Stimulated activated CD4-positive, alpha-beta T cell treated with anti-CD3 and anti-CD28 coated beads, TNF-alpha, amount 100 ng/mL, for 24 hours (primary cell): ENCODE measurements around the gene NELFE.
"Not testable (repeated sequence)": the region's sequence is repeated elsewhere in the genome, so short reads cannot be mapped to it uniquely, and the experiment has no call there.

Experiments used
- DNase-seq, 3 experiments: peaks; one replicate each; pipeline ENCODE4 v3.0.0-alpha.2; 2020; ENCODE audit warnings: low read depth in 3 of 3

The NELFE gene

DNA sequence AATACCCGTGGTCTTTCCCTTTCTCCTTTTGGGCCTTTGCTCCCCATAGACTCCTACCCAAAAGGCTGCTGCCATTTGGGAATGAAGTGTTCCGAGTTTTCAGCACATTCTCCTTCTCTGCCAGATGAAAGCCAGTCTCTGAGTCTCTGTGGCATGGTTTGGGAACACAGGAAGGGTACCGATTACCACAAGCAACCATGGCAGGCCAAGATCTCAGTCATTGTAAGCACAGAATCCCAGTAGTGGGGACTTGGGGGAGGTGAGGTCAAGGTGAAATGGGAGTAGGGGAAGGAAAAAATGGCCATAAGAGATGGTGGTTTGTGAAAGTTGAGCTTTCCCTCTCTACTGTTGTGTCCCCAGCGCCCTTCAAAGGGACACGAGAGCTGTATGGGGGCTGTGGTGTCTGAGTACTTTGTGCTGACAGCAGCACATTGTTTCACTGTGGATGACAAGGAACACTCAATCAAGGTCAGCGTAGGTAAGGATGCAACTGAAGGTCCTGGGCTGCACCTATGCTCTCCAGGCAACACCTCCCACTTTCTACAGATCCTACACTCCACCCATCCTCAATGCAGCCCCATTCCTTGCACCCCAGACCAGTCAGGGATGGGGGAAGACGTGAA is 8.7 kb downstream of the NELFE start:
- DNase-seq: no peak

DNA sequence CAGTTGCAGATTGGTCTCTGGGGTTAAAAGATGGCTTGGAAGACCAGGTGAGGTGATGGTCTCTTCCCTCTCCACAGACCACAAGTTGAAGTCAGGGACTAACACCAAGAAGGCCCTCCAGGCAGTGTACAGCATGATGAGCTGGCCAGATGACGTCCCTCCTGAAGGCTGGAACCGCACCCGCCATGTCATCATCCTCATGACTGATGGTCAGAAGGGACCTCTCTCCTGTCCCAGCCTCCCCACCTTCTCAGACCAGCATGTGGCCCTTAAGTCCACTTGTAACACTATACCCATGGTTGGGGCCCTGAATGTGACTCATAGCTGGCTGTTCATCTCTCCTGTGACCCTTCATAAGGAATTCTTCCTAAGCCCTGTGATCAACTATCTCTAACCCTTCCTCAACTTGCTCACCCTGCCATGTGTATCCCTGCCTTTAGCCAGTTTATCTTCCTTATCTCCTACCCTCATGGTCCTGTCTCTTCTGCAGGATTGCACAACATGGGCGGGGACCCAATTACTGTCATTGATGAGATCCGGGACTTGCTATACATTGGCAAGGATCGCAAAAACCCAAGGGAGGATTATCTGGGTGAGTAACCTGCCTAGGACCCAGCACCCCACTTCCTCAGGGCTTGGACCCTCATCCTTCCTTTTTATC is 9.9 kb downstream of the NELFE start:
- no peak for DNase-seq

DNA sequence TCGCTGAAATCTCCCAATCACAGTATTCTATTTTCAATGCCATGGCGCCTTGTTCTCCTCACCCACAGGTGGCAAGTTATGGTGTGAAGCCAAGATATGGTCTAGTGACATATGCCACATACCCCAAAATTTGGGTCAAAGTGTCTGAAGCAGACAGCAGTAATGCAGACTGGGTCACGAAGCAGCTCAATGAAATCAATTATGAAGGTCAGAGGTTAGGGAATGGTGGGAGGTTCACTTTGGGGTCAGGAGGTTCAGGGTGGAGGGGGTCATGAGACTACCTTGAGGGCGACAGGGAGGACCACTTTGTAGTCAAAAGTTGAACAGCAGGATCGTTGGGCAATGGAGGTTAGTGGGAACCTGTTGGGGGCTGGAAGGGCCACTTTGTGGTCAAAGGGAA is 10.5 kb downstream of the NELFE start:
- DNase-seq: no peak

DNA sequence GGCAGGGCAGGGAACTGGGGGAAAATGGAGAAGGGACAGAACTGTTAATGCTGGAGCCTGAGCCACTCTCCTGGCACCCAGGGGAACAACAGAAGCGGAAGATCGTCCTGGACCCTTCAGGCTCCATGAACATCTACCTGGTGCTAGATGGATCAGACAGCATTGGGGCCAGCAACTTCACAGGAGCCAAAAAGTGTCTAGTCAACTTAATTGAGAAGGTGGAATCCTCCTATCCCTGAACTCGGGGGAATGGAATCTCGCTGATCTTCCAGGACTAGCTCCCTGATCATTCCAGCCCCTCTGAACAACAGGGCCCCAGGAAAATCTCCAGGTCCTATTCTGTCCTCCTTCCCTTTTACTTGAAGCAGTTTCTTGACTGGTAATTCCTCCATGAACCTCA is 10.9 kb downstream of the NELFE start:
- no peak for DNase-seq

DNA sequence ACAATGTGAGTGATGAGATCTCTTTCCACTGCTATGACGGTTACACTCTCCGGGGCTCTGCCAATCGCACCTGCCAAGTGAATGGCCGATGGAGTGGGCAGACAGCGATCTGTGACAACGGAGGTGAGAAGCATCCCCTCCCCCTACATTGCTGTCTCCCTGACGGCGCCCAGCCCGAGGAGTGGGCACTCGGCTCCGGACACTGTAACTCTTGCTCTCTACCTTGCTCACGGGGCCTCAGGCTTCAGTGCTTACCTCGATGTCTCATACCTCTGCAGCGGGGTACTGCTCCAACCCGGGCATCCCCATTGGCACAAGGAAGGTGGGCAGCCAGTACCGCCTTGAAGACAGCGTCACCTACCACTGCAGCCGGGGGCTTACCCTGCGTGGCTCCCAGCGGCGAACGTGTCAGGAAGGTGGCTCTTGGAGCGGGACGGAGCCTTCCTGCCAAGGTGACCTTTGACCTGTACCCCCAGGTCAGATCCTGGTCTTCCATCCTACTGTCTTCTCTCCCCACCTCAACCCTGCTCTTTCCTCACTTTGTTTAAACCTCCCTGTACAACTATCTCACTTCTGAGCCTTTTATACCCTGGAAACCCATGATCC is 11.6 kb downstream of the NELFE start:
- no peak for DNase-seq

DNA sequence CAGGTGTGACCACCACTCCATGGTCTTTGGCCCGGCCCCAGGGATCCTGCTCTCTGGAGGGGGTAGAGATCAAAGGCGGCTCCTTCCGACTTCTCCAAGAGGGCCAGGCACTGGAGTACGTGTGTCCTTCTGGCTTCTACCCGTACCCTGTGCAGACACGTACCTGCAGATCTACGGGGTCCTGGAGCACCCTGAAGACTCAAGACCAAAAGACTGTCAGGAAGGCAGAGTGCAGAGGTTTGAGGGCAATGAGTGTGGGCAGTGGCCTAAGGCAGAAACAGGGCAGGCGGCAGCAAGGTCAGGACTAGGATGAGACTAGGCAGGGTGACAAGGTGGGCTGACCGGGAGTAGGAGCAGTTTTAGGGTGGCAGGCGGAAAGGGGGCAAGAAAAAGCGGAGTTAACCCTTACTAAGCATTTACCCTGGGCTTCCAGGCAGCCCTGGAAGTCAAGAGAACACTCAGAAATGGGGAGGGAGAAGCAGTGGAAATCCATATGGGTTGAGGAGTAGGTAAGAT is 12.3 kb downstream of the NELFE start:
- DNase-seq: no peak

- no peak for DNase-seq
Measured at GRCh38 chr6:31945507-31946369, 13.0 kb downstream of the NELFE start, which contains the start of gene CFB. Gene CFB, plus strand, starts transcription at chr6:31946095. Its CDS starts 127 bp downstream, at chr6:31946222.

DNA sequence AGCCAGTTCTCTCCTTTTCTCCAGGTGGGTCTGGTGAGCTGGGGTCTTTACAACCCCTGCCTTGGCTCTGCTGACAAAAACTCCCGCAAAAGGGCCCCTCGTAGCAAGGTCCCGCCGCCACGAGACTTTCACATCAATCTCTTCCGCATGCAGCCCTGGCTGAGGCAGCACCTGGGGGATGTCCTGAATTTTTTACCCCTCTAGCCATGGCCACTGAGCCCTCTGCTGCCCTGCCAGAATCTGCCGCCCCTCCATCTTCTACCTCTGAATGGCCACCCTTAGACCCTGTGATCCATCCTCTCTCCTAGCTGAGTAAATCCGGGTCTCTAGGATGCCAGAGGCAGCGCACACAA is 13.6 kb downstream of the NELFE start:
- no peak for DNase-seq

GRCh38 chr6:31943742-31944141 is 15.0 kb downstream of the NELFE start:
- no peak for DNase-seq

GRCh38 chr6:31940256-31940664 is 18.5 kb downstream of the NELFE start:
- no peak for DNase-seq

DNA sequence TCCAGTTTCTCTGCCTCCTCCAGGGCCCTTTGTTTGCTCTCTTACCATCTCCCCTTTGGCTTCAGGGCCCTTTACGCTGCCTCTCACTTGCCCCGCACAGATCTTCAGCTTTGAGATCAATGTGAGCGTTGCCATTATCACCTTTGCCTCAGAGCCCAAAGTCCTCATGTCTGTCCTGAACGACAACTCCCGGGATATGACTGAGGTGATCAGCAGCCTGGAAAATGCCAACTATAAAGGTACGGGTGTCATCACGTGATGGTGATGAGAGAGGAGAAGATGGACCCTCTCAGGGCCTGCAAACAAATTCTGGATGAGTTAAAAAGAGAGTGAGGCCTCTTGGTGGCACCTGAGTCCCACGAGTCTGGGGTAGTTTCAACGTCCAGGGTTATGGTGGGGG is 22.9 kb downstream of the NELFE start:
- DNase-seq: no peak

DNA sequence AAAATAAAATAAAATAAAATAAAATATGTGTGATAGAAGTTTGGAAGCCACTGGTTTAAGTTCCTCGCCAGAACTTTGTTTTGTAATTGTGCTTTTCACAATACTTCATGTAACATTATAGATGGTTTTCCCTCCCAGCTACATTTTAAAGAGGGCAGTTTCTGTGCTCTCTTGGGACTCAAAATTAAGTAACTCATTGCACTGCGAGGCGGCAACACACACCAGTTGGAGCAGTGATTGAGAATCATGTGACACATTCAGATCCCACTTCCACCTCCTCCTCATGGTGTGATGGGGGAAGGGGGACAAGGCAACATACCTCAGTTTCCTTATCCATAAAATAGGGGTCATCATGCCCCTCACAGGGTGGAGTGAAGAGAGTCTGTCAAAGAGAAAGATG is 23.8 kb downstream of the NELFE start:
- DNase-seq: no peak

DNA sequence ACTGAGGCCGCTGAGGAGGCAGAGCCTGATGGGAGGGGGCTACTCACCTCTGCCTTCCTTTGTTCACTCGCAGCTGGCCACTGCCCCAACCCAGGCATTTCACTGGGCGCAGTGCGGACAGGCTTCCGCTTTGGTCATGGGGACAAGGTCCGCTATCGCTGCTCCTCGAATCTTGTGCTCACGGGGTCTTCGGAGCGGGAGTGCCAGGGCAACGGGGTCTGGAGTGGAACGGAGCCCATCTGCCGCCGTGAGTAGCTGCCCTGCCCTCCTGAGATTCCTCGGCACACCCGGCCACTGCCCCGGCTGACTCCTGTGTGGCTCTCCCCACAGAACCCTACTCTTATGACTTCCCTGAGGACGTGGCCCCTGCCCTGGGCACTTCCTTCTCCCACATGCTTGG is 25.2 kb downstream of the NELFE start:
- DNase-seq: no peak

- not testable (repeated sequence) for DNase-seq
Measured at GRCh38 chr6:31932137-31932536, 26.6 kb downstream of the NELFE start.

DNA sequence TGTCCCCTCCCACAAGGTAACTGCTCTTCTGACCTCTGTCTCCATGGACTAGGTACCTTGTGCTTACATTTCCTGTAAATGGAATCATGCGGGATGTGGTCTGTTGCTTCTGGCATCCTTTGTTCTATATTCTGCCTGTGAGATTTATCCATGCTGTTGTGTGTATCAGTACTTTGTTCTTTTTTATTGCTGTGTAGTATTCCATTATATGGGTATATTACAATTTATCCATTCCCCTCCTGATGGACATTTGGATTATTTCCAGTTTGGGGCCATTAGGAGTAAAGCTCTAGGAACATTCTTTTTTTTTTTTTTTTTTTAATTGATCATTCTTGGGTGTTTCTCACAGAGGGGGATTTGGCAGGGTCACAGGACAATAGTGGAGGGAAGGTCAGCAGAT is 27.8 kb downstream of the NELFE start:
- no peak for DNase-seq

DNA sequence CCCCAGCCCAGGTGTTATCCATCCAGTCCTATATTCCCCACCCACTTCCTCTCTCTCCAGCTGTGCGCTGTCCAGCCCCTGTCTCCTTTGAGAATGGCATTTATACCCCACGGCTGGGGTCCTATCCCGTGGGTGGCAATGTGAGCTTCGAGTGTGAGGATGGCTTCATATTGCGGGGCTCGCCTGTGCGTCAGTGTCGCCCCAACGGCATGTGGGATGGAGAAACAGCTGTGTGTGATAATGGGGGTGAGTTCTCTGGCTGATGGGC is 30.2 kb downstream of the NELFE start:
- DNase-seq: no peak

- DNase-seq: no peak
Measured at GRCh38 chr6:31927863-31928671, 30.7 kb downstream of the NELFE start.

DNA sequence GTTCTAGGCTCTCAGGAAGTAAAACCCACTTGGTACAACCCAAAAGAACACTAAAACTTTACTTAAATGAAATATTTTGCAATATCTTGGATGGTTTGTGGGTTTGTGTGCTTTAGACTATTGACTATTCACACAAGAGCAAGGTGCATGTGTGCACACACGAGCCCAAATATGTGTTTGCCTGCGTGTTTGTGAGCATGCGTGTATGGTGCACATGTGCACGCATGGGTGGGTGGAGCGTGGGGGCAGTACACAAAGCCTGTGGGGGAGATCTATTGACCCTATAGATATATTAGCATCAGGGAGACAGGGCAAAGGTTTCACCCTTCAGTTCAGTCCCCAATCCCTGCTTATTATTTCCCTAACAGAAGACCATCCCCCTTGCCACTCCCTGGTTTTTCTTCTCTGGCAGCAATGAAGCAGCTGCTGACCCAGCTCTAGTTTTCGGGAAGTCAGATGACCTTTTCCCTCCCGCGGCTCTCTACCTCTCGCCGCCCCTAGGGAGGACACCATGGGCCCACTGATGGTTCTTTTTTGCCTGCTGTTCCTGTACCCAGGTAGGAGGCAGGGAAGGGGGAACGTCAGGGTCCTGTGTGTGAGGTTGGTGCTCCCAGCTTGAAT is 31.4 kb downstream of the NELFE start, which contains the start of gene C2:
Gene C2 (plus strand): TSS at position 476 of the 621 bp plus-strand sequence. CDS start 36 bp downstream, at position 512.
- DNase-seq: no peak

DNA sequence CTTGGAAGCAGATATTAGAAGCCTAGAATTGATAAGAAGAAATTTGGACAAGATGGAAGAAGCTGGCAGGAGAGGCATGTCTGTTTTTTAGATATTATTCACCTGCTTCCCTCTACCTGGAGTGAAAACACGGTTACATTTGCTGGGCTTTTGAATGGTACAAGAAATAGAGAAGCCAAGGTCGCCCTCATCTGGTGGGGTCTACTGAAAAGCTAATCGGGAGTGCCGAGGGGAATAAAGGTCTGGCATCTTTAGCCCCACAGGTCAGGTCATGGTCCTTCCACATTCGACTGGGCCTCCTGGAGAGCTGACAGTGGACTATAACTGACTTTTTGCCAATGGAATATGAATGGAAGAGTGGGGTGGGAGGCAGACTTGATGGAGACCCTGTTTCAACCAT is 35.8 kb downstream of the NELFE start:
- DNase-seq: no peak

DNA sequence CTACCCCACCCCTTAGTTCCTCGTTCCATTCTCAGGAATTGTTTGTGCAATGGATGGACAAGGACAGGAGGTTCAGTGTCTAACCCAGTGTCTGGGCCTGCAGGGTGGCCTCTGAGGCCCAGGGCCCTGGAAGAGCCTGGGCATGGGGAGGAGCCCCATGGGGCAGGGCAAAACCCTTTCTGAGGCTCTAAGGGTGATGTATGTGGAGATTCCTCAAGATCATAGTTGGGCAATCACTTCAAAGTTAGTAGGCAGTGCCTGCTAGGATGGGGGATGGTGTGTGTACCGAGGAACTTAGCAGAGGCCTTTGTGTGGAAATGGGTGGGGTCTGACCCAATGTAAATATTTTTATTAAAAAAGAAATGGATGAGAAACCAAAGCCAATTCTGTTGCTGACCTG is 38.0 kb downstream of the NELFE start:
- DNase-seq: no peak
